T-helper 2 cell treated with Interferon-gamma antibody and Interleukin-4, amounts not matched to agents 5 μg/mL and 100 μg/mL, for 36 hours (primary cell): Measurements from ENCODE around the gene ATP8B2.
"Not testable (repeated sequence)": the region's sequence is repeated elsewhere in the genome, so short reads cannot be mapped to it uniquely, and the experiment has no call there.

ENCODE experiments used
- DNase-seq: peaks from one replicate; pipeline ENCODE4 v3.0.0; 2021; ENCODE audit warnings: low spot score
- H3K27ac Mint-ChIP-seq: one replicate; pipeline ENCODE4 v1.8.0; 2021; ENCODE audit warnings: mild to moderate bottlenecking, mixed read lengths
- H3K27me3 Mint-ChIP-seq: one replicate; pipeline ENCODE4 v1.8.0; 2021; ENCODE audit warnings: low read depth, mixed read lengths
- H3K36me3 Mint-ChIP-seq: one replicate; pipeline ENCODE4 v1.8.0; 2021; ENCODE audit warnings: low read depth, mixed read lengths
- H3K4me1 Mint-ChIP-seq: one replicate; pipeline ENCODE4 v1.8.0; 2021; ENCODE audit warnings: low read depth, mixed read lengths
- H3K4me3 Mint-ChIP-seq: one replicate; pipeline ENCODE4 v1.8.0; 2022; ENCODE audit warnings: mild to moderate bottlenecking, moderate library complexity, mixed read lengths
- H3K9me3 Mint-ChIP-seq: one replicate; pipeline ENCODE4 v1.8.0; 2021; ENCODE audit warnings: mixed read lengths

ATP8B2 gene

DNA sequence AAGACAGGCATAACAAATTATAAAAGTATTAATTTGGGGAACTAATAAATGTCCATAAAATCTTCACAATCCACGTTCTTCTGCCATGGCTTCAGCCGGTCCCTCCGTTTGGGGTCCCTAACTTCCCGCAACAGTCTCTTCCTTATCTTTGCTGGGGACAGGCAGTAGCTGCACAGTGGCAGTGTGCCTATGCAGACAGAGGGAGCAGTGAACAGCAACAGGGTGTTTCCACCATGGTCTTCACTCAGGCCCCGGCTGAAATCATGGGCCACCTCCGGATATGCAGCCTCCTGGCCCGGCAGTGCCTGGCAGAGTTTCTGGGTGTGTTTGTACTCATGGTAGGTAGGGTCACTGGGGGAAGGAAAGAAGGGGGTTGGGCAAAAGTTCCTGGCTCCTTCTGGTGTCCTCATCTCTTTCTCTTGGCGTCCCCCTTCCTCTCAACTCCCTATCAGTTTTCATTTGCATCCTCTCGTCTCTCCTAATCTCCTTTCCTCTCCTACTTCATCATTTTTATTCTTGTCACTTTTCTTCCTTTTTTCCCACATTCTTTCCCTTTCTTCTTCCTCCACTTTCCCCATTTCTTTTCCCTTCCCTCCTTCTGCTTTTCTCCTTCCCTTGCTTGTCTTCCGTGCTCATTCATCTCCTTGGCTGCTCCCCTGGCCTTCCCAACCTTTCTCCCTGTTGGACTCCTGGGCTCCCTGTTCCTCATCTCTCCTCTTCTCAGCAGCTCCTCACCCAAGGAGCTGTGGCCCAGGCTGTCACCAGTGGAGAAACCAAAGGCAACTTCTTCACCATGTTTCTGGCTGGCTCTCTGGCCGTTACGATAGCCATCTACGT, 12.9 kb upstream of the ATP8B2 start:
- not testable (repeated sequence) for H3K36me3 Mint-ChIP-seq, H3K9me3 Mint-ChIP-seq, H3K27me3 Mint-ChIP-seq, H3K4me3 Mint-ChIP-seq, H3K4me1 Mint-ChIP-seq, DNase-seq, H3K27ac Mint-ChIP-seq

DNA sequence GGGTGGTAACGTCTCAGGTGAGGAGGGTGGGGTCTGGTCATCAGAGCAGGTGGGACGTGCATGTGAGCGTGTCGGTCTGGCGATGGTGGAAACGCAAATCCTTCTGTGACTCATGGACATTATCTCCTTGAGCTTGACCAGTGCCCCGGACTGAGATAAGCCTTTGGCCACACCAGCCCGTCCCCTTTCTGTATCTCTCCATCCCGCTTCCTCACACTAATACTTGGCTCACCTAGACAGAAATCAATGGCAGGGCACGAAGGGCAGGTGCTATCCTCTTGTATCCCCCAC, 12.3 kb upstream of the ATP8B2 start:
- Mint-ChIP-seq H3K27ac (no peak overlapping the region), H3K27me3 (peaks cover 7% of the 10 kb centered on the region), H3K9me3 (peaks cover 10% of the 10 kb centered on the region), H3K36me3 (no peaks in the 10 kb centered on the region), H3K4me1 (peaks cover 4% of the 10 kb centered on the region), H3K4me3 (no peak overlapping the region)
- no peak for DNase-seq

DNA sequence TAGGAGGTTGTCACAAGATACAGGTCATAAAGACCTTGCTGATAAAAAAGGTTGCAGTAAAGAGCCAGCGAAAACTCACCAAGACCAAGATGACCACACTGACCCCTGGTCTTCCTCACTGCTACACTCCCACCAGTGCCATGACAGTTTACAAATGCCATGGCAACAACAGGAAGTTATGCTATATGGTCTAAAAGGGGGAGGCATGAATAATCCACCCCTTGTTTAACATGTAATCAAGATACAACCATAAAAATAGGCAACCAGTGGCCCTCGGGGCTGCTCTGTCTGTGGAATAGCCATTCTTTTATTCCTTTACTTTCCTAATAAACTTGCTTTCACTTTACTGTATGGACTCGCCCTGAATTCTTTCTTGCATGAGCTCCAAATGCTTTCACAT, 11.1 kb upstream of the ATP8B2 start:
- DNase-seq, H3K27ac Mint-ChIP-seq, H3K27me3 Mint-ChIP-seq, H3K4me1 Mint-ChIP-seq, H3K4me3 Mint-ChIP-seq, H3K36me3 Mint-ChIP-seq: not testable (repeated sequence)
- H3K9me3 Mint-ChIP-seq = peaks cover 13% of the 10 kb centered on the region

DNA sequence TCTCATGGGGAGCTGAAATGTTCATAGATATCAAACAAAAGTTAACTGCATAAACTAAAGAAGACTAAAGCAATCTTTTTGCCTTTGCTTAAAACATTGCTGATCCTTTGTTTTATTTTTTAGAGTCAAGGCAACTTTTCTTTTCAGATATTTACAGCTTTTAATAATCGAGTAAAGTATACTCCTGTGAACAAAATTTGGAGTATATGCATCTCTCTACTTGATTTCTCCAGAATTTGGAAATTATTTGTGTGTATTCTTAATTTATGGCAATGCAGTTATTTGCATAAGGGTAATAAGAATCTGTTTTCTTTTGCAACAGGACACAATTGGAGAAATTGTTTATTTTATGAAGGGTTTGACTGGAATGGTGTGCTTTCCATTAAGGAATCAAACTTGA, 8.6 kb upstream of the ATP8B2 start:
- peaks cover 13% of the 10 kb centered on the region for H3K9me3 Mint-ChIP-seq
- no peak for DNase-seq
- peaks cover 4% of the 10 kb centered on the region for H3K4me1 Mint-ChIP-seq
- H3K27me3 Mint-ChIP-seq = peaks cover 17% of the 10 kb centered on the region
- H3K27ac Mint-ChIP-seq = no peak overlapping the region
- no peak overlapping the region for H3K4me3 Mint-ChIP-seq
- H3K36me3 Mint-ChIP-seq = no peaks in the 10 kb centered on the region

DNA sequence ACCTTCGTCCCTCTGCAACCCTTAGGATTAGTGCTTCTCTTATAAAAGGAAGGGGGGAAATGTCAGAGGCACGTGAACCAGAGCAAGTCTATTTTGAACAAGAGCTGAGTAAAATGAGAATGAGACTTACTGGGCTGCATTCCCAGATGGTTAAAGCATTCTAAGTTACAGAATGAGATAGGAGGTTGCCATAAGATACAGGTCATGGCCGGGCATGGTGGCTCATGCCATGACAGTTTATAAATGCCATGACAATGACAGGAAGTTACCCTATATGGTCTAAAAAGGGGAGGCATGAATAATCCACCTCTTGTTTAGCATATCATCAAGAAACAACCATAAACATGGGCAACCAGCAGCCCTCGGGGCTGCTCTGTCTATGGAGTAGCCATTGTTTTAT, 6.9 kb upstream of the ATP8B2 start:
- no peak for DNase-seq
- Mint-ChIP-seq H3K27me3 (peaks cover 27% of the 10 kb centered on the region), H3K36me3 (no peaks in the 10 kb centered on the region), H3K9me3 (peaks cover 13% of the 10 kb centered on the region), H3K4me3 (no peak overlapping the region), H3K4me1 (peaks cover 5% of the 10 kb centered on the region), H3K27ac (no peak overlapping the region)

DNA sequence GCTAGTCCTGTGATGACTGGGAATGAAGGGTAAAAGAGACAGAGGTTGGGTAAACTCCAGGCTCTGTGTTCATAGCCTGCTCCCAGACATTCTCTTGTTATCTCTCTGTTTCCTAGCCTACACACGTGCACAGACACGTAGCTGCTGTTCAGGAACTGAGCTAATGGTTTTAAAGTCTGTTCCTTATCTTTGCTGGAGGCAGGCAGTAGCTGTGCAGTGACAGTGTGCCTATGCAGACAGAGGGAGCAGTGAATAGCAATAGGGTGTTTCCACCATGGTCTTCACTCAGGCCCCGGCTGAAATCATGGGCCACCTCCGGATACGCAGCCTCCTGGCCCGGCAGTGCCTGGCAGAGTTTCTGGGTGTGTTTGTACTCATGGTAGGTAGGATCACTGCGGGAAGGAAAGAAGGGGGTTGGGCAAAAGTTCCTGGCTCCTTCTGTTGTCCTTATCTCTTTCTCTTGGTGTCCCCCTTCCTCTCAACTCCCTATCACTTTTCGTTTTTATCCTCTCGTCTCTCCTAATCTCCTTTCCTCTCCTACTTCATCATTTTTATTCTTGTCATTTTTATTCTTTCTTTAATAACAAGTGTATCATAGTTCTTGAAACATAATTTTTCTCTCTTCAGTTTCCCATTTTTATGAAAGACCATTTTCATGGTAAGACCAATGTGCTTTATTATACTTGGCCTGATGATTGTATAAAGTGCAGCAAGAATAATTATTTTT, 4.3 kb upstream of the ATP8B2 start, which contains the start of gene AQP10:
AQP10 (plus strand) TSS at position 212 of the 727 bp plus-strand sequence; CDS start at position 275, 63 bp downstream.
- Mint-ChIP-seq H3K4me1 (peaks cover 17% of the 10 kb centered on the region), H3K27me3 (peaks cover 32% of the 10 kb centered on the region), H3K9me3 (peaks cover 13% of the 10 kb centered on the region), H3K4me3 (no peak within 1 kb of the TSS), H3K36me3 (no peaks in the 10 kb centered on the region), H3K27ac (no peak within 1 kb of the TSS)
- no peak for DNase-seq

DNA sequence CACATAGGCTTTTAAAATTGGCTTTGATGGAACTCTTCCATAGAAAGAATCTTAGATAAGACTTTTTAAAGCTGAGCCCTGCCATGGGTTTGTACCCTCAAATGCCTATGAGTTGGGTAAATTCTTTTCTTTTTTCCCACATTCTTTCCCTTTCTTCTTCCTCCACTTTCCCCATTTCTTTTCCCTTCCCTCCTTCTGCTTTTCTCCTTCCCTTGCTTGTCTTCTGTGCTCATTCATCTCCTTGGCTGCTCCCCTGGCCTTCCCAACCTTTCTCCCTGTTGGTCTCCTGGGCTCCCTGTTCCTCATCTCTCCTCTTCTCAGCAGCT, 3.8 kb upstream of the ATP8B2 start:
- H3K27me3 Mint-ChIP-seq = peaks cover 32% of the 10 kb centered on the region
- peaks cover 18% of the 10 kb centered on the region for H3K4me1 Mint-ChIP-seq
- not testable (repeated sequence) for H3K27ac Mint-ChIP-seq, DNase-seq, H3K4me3 Mint-ChIP-seq, H3K36me3 Mint-ChIP-seq
- peaks cover 13% of the 10 kb centered on the region for H3K9me3 Mint-ChIP-seq

DNA sequence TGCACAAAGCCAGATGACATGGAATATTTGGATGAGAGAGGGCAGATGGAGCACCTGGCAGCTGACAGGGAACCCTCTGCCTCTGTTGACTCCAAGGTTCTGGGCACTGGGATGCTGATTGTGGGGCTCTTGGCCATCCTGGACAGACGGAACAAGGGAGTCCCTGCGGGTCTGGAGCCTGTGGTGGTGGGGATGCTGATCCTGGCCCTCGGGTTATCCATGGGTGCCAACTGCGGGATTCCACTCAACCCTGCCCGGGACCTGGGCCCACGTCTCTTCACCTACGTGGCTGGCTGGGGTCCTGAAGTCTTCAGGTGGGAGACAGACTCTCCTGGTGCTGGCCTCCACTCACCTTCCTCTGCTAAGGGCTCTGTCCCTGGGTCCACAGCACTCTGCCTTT, 1.8 kb upstream of the ATP8B2 start:
- Mint-ChIP-seq H3K9me3 (no peaks in the 10 kb centered on the region), H3K27me3 (peaks cover 25% of the 10 kb centered on the region), H3K4me1 (peaks cover 32% of the 10 kb centered on the region), H3K27ac (no peak overlapping the region), H3K36me3 (no peaks in the 10 kb centered on the region), H3K4me3 (no peak overlapping the region)
- no peak for DNase-seq

DNA sequence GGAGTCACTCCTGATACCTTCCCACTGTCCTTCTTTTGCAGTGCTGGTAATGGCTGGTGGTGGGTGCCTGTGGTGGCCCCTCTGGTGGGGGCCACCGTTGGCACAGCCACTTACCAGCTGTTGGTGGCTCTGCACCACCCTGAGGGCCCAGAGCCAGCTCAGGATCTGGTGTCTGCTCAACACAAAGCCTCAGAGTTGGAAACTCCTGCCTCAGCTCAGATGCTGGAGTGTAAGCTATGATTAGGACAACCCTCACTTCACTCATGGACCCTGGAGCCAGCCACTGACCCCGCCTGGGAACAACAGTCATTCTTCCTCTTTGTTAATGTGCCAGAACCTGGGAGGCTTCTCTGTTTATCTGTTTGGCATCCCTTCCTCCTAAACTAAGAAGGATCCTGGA, 1.1 kb upstream of the ATP8B2 start:
- no peaks in the 10 kb centered on the region for H3K9me3 Mint-ChIP-seq
- peaks cover 34% of the 10 kb centered on the region for H3K4me1 Mint-ChIP-seq
- H3K27me3 Mint-ChIP-seq = peaks cover 25% of the 10 kb centered on the region
- no peak for DNase-seq
- peak overlapping the region; percentile 52 for H3K27ac Mint-ChIP-seq
- peaks cover 3% of the 10 kb centered on the region for H3K36me3 Mint-ChIP-seq
- peak overlapping the region; percentile 94 for H3K4me3 Mint-ChIP-seq

DNA sequence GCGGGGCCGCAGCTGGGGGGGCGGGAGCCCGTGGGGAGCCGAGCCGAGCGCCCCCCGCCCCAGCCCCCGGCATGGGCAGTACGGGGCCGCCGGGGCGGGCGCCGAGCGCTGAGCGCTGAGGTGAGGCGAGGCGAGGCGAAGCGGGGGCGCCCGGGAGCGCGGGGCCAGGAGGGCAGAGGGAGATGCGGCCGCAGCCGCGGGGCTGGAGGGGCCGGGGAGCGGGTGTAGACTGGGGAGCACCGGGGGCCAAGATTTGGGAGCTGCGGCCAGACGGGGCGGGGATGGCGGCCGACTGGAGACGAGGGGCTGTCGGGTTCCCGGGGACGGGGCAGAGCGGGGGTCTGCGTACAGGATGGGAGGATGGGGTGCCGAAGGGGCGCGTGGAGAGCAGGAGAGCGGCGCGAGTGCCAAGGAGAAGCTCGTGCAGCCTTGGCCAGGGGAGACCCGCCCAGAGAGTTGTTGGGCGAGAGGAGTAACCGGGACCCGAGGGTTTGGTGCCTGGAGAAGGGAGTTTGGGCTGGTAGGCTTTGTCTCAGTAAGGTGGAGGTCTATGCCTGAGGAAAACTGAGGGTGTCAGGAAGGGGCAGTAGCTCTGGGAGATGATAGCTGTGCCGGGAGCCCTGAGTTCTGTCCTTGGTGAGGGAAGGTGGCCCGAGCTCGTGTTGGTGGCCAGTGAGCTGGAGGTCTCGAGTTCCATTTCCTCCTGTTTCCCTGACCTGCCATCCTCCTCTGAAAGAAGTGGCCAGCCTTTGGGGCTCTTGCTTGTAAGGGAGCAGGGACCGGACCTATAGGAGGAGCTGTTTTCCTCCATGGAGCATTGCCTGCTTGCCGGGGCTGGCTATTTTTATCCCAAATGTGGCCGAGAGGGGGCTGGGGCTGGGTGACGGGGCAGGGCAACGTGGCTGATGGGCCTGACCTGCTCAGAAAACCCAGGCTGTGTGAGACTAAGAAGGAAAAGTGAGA, 539 bp downstream of the ATP8B2 start:
- no peaks in the 10 kb centered on the region for H3K9me3 Mint-ChIP-seq
- H3K4me3 Mint-ChIP-seq = peak overlapping the region; percentile 99
- H3K27ac Mint-ChIP-seq = peak overlapping the region; percentile 87
- peaks cover 50% of the 10 kb centered on the region for H3K4me1 Mint-ChIP-seq
- H3K27me3 Mint-ChIP-seq = peaks cover 25% of the 10 kb centered on the region
- no peak for DNase-seq
- peaks cover 15% of the 10 kb centered on the region for H3K36me3 Mint-ChIP-seq

DNA sequence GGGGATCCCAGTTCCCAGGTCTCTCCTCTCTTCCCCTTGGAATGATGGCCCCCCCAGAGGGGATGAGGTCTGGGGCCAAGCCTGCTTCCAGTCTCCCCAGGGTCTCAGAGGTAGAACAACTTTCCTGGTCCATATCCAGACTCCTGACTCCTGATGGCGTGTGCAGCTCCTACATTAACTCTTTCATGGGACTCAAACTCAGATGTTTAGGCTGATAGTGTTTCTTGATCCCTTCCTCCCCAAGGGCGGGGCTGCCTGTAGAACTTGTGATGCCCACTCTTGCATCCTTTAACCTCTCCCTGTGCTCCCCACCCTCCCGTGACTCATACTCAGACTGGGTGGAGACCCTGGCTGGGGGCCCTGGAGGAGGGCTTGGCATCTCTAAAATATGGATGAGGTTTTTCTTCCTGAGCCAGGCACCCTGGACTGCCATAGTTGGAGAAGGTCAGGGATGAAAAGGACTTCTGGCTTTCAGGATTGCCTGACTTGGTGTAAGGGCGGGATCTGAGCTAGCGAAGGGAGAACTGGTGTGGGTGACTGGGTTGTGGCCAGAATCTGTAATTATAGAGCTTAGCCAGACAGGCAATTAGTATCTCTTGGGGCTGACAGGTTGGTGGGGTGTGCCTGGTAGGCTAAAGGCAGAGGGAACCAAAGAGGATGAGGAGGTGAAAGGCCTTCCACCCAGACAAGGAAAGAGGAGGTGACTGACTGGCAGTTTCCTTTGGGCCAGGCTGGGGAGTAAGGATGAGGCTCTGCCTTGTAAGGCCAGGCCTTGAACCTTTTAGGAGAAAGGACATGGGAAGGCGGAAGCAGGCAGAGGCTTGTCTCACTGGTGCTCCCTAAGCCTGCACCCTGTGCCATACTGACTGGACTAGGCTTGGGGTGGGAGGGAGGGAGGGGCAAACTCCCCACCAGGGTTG, 1.5 kb downstream of the ATP8B2 start:
- DNase-seq = no peak
- Mint-ChIP-seq H3K27me3 (peaks cover 16% of the 10 kb centered on the region), H3K4me1 (peaks cover 48% of the 10 kb centered on the region), H3K9me3 (no peaks in the 10 kb centered on the region), H3K27ac (peak overlapping the region; percentile 87), H3K36me3 (peaks cover 25% of the 10 kb centered on the region), H3K4me3 (peak overlapping the region; percentile 99)

DNA sequence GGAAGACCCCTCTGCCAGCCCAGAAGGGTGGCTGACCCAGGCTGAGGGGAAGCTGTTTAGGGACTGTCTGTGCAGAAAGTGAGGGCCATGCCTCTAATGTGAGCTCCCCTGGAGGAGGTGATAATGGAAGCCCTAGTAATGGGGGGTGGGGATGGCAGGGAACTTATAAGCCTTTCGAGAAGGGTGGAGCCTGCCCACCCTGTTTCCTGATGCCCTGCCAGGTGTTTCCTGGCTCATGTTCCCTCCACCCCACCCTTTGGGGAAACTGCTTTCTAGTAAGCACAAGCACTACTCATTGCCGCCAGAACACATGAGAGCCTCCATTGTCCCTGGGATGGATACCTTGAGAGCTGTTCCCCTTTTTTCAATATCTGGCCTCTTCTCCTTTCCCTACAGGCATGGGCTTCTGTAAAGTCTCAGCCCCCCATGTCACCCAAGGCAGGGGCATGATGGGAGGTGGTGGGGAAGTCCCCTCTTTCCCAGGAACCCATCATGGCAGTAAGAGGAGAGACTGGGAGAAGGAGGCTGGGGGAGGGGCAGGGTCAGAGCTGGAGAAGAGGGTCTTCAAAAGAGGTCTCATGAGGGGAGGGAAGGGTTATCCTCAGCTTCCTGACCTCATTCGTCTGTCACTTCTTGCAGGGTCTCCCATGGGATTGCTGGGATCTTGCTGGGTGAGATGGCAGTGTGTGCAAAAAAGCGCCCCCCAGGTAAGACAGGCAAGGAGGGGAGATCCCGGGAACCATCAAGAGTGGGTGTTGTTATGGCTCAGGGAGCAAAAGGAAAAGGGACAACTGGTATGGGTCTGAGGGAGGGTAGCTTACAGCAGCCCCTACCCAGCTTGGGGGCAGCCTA, 2.4 kb downstream of the ATP8B2 start:
- Mint-ChIP-seq H3K9me3 (no peaks in the 10 kb centered on the region), H3K27me3 (peaks cover 12% of the 10 kb centered on the region), H3K27ac (peak overlapping the region; percentile 86), H3K4me1 (peaks cover 47% of the 10 kb centered on the region), H3K4me3 (peak overlapping the region; percentile 90), H3K36me3 (peaks cover 33% of the 10 kb centered on the region)
- no peak for DNase-seq
